Measurements from ENCODE around the gene STYK1. TPM values are rescaled to one million over a fixed set of nuclear protein-coding genes. Genes with fewer than 3 reads are reported as not detected.

STYK1 gene
- total RNA-seq, 1 experiment from 2014 or later: 0.17 TPM

Other genes with a start within 250 kb of the STYK1 start
- 0.89 and 0.97 TPM in 2 replicates for gene KLRC2, start 238.0 kb downstream of the STYK1 start, total RNA-seq (2014; rRNA removed; shearing (Covaris generic))
- gene KLRC1, start 220.7 kb downstream of the STYK1 start, total RNA-seq (2014; rRNA removed; shearing (Covaris generic)): not detected in 2 replicates
- 0.57 TPM in 2 replicates for gene EIF2S3B, start 168.2 kb downstream of the STYK1 start, total RNA-seq (2014; rRNA removed; shearing (Covaris generic))
- 22.8 and 32.1 TPM in 2 replicates for gene MAGOHB, start 60.4 kb downstream of the STYK1 start, total RNA-seq (2014; rRNA removed; shearing (Covaris generic))
- gene YBX3, start 49.3 kb upstream of the STYK1 start, total RNA-seq (2014; rRNA removed; shearing (Covaris generic)): 25.3 and 27.6 TPM in 2 replicates
- not detected in 2 replicates for gene TAS2R7, start 128.6 kb upstream of the STYK1 start, total RNA-seq (2014; rRNA removed; shearing (Covaris generic))
- not detected in 2 replicates for gene TAS2R8, start 133.2 kb upstream of the STYK1 start, total RNA-seq (2014; rRNA removed; shearing (Covaris generic))
- gene TAS2R9, start 136.1 kb upstream of the STYK1 start, total RNA-seq (2014; rRNA removed; shearing (Covaris generic)): not detected in 2 replicates
- gene TAS2R10, start 152.3 kb upstream of the STYK1 start, total RNA-seq (2014; rRNA removed; shearing (Covaris generic)): not detected in 2 replicates
- 0.74 TPM in 1 of 2 replicates, not detected in the other for gene PRR4, start 175.4 kb upstream of the STYK1 start, total RNA-seq (2014; rRNA removed; shearing (Covaris generic))
- 1.1 and 6.4 TPM in 2 replicates for gene PRH1, start 210.2 kb upstream of the STYK1 start, total RNA-seq (2014; rRNA removed; shearing (Covaris generic))
- 0.29 TPM in 1 of 2 replicates, not detected in the other for gene TAS2R13, start 235.5 kb upstream of the STYK1 start, total RNA-seq (2014; rRNA removed; shearing (Covaris generic))

All from Daoy (cell line).